ENCODE data around the gene SGPL1. TPM values are rescaled to one million over a fixed set of nuclear protein-coding genes. Genes with fewer than 3 reads are reported as not detected.

SGPL1 gene
- total RNA-seq, 2 donors from 2014 or later, result 27.9 to 37.2 TPM

- intact Hi-C loops (cut with DNase I), result no loop called here
- no peak for DNase-seq (ENCODE audit: low spot score)
These were observed 8.9 kb upstream of the SGPL1 start for GRCh38 chr10:70806841-70807240.

- intact Hi-C loops (cut with DNase I), result no loop called here
- DNase-seq (ENCODE audit: low spot score), result no peak
These were observed 8.2 kb upstream of the SGPL1 start for GRCh38 chr10:70807556-70807955.

GRCh38 chr10:70809011-70809611 is 6.6 kb upstream of the SGPL1 start:
- DNase-seq (ENCODE audit: low spot score), result no peak
- intact Hi-C loops (cut with DNase I), result no loop called here

- intact Hi-C loops (cut with DNase I), result no loop called here
- DNase-seq (ENCODE audit: low spot score), result no peak
These were observed 6.0 kb upstream of the SGPL1 start for GRCh38 chr10:70809726-70810125.

- intact Hi-C loops (cut with DNase I), result no loop called here
- DNase-seq (ENCODE audit: low spot score), result no peak
These were observed 4.8 kb upstream of the SGPL1 start for GRCh38 chr10:70810967-70811366.

GRCh38 chr10:70811881-70812280 is 3.9 kb upstream of the SGPL1 start:
- DNase-seq (ENCODE audit: low spot score), result no peak
- intact Hi-C loops (cut with DNase I), result no loop called here

- DNase-seq (ENCODE audit: low spot score), result no peak
- intact Hi-C loops (cut with DNase I), result no loop called here
These were observed 2.9 kb upstream of the SGPL1 start for GRCh38 chr10:70812814-70813213.

GRCh38 chr10:70814126-70814525 is 1.6 kb upstream of the SGPL1 start:
- DNase-seq (ENCODE audit: low spot score), result no peak
- intact Hi-C loops (cut with DNase I), result no loop called here

- DNase-seq (ENCODE audit: low spot score), result peak; percentile 88
- intact Hi-C loops (cut with DNase I), result loop anchor here (5.0 kb wide), 2 partner anchors 66 to 71 kb away; partner anchors contain the start of gene PCBD1 (in 1 of the 2)
These were observed 609 bp downstream of the SGPL1 start for GRCh38 chr10:70816220-70816894.

GRCh38 chr10:70820976-70821750 is 5.4 kb downstream of the SGPL1 start:
- intact Hi-C loops (cut with DNase I), result no loop called here
- no peak for DNase-seq (ENCODE audit: low spot score)

- intact Hi-C loops (cut with DNase I), result no loop called here
These were observed 6.5 kb downstream of the SGPL1 start for GRCh38 chr10:70822076-70822820.

GRCh38 chr10:70827086-70827757 is 11.5 kb downstream of the SGPL1 start:
- DNase-seq (ENCODE audit: low spot score), result no peak
- intact Hi-C loops (cut with DNase I), result no loop called here

More at GRCh38 chr10:70822076-70822820, 6.5 kb downstream of the SGPL1 start:
- DNase-seq (ENCODE audit: low spot score), result no peak

GRCh38 chr10:70828923-70829322 is 13.2 kb downstream of the SGPL1 start:
- intact Hi-C loops (cut with DNase I), result no loop called here
- no peak for DNase-seq (ENCODE audit: low spot score)

GRCh38 chr10:70829543-70829942 is 13.8 kb downstream of the SGPL1 start:
- no peak for DNase-seq (ENCODE audit: low spot score)
- intact Hi-C loops (cut with DNase I), result no loop called here

- no peak for DNase-seq (ENCODE audit: low spot score)
- intact Hi-C loops (cut with DNase I), result no loop called here
These were observed 14.4 kb downstream of the SGPL1 start for GRCh38 chr10:70830164-70830563.

GRCh38 chr10:70832221-70832620 is 16.5 kb downstream of the SGPL1 start:
- intact Hi-C loops (cut with DNase I), result no loop called here
- DNase-seq (ENCODE audit: low spot score), result no peak

GRCh38 chr10:70832852-70833528 is 17.2 kb downstream of the SGPL1 start:
- intact Hi-C loops (cut with DNase I), result no loop called here
- no peak for DNase-seq (ENCODE audit: low spot score)

GRCh38 chr10:70833601-70834000 is 17.9 kb downstream of the SGPL1 start:
- no peak for DNase-seq (ENCODE audit: low spot score)
- intact Hi-C loops (cut with DNase I), result no loop called here

GRCh38 chr10:70834021-70834420 is 18.3 kb downstream of the SGPL1 start:
- no peak for DNase-seq (ENCODE audit: low spot score)
- intact Hi-C loops (cut with DNase I), result no loop called here
